HG03135 (cell line): ENCODE data around the gene SHLD3.
A peak's percentile ranks its signal among the peaks of the same experiment; 100 is the strongest.
"Not testable (repeated sequence)": the region's sequence is repeated elsewhere in the genome, so short reads cannot be mapped to it uniquely, and the experiment has no call there.

ENCODE experiments used
- ATAC-seq: cut with Tn5 transposase; IDR thresholded peaks from one replicate; pipeline ENCODE4 v1.9.1; 2021; ENCODE audit warnings: mild to moderate bottlenecking, moderate library complexity; ENCODE audit not compliant: unreplicated experiment

SHLD3 gene

DNA sequence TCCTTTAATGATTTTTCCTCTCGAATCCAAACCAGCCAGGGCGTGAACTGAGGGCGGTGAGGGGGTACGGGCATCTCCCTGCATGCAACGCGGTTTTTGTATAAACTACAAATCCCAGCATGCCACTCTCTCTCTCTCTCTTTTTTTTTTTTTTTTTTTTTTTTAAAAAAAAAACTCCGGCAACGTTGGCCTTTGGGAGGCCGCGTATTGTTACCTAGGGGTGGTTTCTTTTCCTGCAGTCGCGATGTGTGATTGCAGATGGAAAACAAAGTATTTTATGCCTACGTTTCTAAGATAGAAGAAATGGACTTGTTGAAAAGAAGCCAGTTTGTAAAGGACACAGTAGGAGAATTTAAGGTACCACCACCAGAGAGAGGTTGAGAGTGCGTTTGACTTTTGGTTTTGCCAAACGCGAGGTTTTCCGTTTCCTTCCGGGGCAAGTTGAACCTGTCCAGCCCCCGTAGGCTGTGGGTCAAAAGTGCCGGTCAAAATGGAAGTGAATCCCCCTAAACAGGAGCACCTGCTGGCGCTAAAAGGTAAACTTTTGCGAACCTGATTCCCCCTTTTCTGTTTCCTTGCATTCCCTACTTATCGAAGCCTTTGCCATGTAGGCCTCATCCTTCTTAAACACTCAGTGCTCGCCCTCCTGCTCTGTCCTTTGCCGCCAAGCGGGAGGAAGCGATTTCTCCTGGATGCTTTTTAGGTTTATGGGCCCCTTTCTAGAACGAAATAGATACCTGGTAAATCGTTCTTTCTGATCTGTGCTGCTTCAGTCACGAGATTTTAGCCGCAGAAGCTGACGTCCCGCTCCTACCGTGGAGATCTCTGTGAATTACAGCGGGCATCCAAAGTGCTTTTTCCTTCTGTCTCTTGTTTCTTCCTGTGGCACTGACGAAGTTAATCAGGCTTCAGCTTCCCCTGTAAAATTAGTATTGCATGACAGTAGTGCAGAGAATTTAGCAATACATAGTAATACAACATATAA lies at the start of gene SHLD3, which contains the start of gene TRAPPC13:
TSS of gene SHLD3 (plus strand) at position 457 of the 985 bp plus-strand sequence. CDS start 4,561 bp downstream, outside the sequence.
TSS of gene TRAPPC13 (plus strand) at position 457 of the 985 bp plus-strand sequence. CDS start at position 491, 34 bp downstream.
- peak; percentile 68 for ATAC-seq

GRCh38 chr5:65577141-65577540 lies 47.7 kb upstream of the SHLD3 start:
- ATAC-seq = no peak

DNA sequence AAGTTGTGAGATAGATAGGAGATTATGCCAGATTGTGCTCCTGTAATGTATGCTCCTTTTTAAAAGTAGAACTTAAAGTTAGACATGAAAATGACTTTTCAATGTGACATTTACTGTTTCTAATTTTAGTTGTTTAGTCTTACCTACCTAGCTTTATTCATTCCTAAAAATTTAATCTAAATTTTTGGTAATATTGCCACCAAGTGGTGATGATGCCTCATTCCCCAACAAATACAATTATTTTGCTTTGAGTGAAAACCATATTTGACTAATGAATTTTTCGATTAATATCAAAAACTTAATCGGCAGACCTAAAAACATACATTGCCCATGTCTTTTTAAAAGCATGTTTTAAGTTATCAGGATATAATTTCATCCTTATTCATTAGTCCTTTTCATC lies 36.1 kb upstream of the SHLD3 start:
- ATAC-seq = no peak

DNA sequence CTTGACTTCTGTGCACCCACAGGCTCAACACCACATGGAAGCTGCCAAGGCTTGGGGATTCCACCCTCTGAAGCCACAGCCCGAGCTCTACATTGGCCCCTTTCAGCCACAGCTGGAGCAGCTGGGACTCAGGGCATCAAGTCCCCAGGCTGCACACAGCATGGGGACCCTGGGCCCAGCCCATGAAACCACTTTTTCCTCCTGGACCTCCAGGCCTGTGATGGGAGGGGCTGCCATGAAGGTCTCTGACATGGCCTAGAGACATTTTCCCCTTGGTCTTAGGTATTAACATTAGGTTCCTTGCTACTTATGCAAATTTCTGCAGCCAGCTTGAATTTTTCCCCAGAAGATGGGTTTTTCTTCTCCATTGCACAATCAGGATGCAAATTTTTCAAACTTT lies 23.1 kb upstream of the SHLD3 start:
- not testable (repeated sequence) for ATAC-seq

- ATAC-seq = no peak
Observed at GRCh38 chr5:65611524-65611923, 13.3 kb upstream of the SHLD3 start.

GRCh38 chr5:65612298-65612907 lies 12.4 kb upstream of the SHLD3 start:
- ATAC-seq = no peak

DNA sequence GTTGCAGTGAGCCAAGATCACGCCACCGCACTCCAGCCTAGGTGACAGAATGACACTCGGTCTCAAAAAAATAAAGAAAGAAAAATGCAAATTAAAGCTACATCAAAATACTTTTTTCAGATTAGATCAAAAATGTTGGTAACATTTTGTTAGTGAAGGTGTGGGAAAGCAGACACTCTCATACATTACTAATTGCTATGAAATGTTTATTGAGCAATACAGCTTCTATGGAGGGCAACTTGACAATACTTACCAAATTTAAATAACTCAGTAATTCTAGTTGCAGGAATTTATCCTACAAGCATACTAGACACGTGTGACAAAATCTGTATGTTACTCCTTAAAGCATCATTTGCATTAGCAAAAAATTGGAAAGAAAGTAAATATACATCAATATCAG lies 4.8 kb upstream of the SHLD3 start:
- no peak for ATAC-seq

GRCh38 chr5:65621961-65622360 lies 2.9 kb upstream of the SHLD3 start:
- ATAC-seq = not testable (repeated sequence)

DNA sequence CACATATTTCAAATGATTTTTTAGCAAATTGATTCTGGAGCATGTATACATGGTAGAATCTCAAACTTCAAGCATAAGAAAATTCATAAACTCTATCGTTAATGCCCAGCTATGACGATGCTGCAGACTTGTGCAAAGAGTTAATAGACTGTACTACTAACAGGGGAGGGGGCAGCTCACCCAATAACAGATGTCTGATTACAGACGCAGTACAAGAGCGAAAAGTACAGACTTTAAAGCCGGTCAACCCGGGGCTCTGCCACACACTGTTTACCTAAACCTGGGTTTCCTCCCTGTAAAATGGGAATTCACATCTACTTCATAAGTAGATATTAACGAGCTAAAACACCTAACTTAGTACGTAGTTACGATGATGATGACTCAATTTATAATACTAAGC lies 1.3 kb upstream of the SHLD3 start:
- no peak for ATAC-seq

DNA sequence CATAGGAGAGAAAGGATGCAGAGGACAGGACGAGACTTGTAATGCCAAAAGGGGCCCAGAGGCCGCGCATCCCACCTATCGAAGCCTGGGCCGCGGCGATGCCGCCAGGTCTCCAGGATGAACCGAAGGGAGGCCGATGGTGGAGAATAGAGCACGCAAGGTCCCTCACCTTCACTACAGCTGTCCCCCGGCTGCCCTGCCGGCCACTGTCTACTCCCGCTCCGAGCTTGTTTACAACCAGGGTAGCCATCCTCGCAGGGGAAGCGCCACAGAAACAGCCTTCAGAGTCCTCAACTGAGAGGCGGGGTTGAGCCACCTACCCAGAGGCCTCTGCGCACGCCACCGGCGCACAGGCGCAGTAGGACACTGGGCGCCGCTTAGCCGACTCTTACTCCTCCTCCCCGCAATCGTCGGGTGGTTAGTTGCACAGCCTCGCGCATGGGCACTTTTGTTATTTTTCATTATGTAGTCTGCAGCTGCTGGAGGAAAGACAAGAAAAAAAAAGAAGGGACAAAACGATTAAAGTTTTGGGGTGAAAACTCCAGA lies 729 bp upstream of the SHLD3 start, which contains the start of gene TRIM23:
TSS of gene TRIM23 (minus strand) at position 309 of the 546 bp plus-strand sequence. CDS start at position 250, 59 bp downstream.
- ATAC-seq = peak; percentile 94

DNA sequence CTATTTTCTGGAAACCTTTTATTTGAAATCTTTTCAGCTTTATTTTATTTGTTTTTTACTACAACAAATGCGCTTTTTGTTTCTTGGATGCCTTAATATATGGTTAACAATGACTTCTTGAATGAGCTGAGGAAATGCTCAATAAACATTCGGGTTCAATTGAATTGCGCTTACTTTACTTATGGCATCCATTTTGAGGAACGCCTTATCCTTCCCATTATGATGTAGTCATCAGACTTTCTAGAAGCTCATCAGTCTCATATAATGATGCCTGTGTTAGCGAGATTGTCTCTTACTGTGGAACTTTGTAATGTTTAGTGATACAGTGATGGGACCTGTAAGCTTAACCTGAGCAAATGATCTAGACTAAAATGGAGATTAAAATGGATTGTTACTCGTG lies 916 bp downstream of the SHLD3 start:
- ATAC-seq = no peak

- ATAC-seq = no peak
Observed at GRCh38 chr5:65630981-65631380, 6.2 kb downstream of the SHLD3 start.

GRCh38 chr5:65640240-65640639 lies 15.4 kb downstream of the SHLD3 start:
- no peak for ATAC-seq

GRCh38 chr5:65646938-65647337 lies 22.1 kb downstream of the SHLD3 start:
- no peak for ATAC-seq

GRCh38 chr5:65647941-65648340 lies 23.1 kb downstream of the SHLD3 start:
- ATAC-seq = no peak

DNA sequence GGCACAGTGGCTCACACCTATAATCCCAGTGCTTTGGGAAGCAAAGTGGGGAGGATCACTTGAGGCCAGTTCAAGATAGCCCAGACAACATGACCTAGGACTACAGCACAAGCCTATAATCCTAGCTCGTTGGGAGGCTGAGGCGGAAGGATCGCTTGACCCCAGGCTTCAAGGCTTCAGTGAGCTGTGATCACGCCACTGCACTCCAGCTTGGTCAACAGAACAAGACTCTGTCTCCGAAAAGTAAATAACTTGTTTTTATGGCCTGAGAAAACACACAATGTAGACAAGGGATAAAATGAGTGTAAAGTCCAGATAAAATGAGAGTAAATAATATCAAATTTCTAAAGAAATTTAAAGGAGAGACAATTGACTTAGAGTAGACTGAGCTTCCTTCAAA lies 26.3 kb downstream of the SHLD3 start:
- ATAC-seq = no peak

DNA sequence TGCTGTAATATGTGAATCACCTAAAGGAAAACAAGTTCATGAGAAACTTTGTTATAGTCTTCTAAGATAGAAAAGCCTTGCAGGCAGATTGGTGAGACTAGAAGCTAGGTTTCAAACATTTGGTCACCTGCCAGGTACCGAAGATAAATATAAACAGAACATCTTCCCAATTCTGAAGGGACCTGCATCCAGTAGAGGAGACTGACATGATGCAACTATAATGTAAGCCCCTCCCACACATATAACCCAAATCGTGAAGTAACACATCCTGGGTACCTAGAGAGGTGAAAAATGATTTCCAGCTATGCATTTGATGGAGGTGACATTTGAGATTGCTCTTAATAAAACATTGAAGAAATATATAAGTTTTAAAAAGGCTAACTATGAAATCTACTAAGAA lies 29.9 kb downstream of the SHLD3 start:
- no peak for ATAC-seq

DNA sequence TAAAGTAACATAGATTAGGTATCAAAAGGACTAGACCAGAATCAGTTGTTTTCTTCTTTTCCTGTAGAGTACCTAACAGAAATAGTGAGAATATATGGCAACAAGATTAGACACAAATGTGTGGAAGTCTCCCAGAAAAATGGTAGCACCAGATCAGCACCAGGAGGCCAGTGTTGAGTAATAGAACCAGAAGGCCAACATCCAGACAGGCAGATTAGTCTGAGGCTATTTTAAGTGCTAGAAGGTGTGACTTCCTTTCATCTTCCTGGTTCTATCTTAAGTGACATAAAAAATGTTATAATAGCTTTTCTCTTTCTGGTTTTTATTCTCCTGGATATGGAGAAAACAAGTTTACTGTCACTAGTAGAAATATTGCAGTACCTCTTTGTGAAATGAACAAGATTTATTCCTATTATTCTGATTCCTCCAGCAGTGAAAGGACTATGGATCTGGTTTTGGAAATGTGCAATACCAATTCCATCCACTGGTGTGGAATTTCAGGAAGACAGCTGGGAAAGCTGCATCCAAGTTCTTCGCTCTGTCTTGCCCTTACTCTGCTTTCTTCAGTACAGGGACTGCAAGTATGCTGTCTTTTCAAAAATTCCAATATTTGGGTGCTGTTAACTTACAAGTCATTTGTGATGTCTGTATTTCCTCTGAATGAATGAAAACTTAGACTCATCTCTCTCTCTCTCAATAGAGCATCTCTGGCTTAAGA lies 39.1 kb downstream of the SHLD3 start:
- no peak for ATAC-seq

DNA sequence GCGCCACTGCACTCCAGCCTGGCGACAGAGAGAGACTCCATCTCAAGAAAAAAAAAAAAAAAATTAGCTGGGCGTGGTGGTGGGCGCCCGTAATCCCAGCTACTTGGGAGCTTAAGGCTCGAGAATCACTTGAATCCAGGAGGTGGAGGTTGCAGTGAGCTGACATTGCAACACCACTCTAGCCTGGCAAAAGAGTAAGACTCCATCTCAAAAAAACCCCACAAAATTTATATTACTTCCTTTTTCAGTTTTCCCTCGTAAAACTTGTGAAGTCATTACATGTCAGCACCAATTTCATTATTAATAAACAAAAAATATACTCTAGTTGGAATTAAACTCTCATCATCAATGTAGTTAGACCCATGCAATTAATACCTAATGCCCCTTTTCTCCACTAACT lies 43.9 kb downstream of the SHLD3 start:
- ATAC-seq = no peak

GRCh38 chr5:65672796-65673195 lies 48.0 kb downstream of the SHLD3 start:
- ATAC-seq = no peak

DNA sequence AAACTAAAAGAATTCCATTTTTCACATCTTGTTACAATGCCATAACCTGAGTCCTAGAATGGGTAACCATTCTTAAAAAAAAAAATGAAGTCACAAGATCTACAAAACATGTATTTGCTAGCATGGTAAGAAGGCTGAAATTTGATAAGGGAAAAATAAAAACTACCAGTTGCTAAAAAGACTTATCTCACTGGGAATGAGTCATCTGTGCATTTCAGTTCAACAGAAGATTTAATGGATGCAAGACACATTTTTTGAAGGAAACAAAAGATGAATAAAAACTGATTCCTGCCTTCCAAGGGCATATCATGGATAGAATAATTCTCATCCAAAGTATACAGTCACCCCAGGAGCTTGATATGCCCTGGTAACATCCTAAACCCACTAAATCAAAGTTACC lies 49.9 kb downstream of the SHLD3 start:
- ATAC-seq = no peak
